ENCODE data around the gene ERBB2. TPM values are rescaled to one million over a fixed set of nuclear protein-coding genes. Genes with fewer than 3 reads are reported as not detected.

The ERBB2 gene
- total RNA-seq, 1 donor from 2014 or later, result 7.1 TPM

DNA sequence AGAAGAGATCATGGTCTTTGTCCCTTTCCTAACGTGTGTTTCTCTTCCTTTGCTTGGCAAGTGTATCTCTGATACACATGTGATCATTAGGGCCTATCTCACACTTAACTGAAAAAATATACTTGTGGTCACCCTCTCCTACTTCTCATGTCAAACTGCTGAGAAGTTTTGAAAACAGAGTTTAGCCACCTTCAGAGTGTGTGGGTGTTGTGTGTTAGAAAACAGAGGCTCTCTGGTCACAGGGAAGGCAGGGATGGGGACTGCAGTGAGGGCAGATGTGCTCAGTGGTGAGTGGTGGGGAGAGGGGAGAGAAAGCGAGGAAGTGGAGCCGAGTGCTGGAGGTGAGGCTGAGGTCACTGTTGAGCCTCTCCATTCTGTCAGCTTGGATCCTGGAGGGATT is 67.3 kb downstream of the ERBB2 start:
- Mint-ChIP-seq H3K27ac (peak overlapping the region; percentile 96), H3K4me1 (peaks cover 88% of the 10 kb centered on the region), H3K36me3 (ENCODE audit: low read depth) (peaks cover 94% of the 10 kb centered on the region), H3K27me3 (no peaks in the 10 kb centered on the region), H3K4me3 (peak overlapping the region; percentile 17), H3K9me3 (no peaks in the 10 kb centered on the region)
- ChIA-PET CTCF (interaction anchor here (1.3 kb wide), 1 partner anchor 145 kb away, joined by 4 read pairs; no protein-coding TSS in a partner anchor), POLR2A (interaction anchor here (1.0 to 4.5 kb wide), 5 partner anchors 9 to 27 kb away, joined by 3 to 38 read pairs (median 5); no protein-coding TSS in a partner anchor)
- DNase-seq (no peak), ATAC-seq (ENCODE audit: low read depth) (no peak)
- intact Hi-C loops (cut with micrococcal nuclease), result no loop called here
- TF ChIP-seq, protein P1, sequence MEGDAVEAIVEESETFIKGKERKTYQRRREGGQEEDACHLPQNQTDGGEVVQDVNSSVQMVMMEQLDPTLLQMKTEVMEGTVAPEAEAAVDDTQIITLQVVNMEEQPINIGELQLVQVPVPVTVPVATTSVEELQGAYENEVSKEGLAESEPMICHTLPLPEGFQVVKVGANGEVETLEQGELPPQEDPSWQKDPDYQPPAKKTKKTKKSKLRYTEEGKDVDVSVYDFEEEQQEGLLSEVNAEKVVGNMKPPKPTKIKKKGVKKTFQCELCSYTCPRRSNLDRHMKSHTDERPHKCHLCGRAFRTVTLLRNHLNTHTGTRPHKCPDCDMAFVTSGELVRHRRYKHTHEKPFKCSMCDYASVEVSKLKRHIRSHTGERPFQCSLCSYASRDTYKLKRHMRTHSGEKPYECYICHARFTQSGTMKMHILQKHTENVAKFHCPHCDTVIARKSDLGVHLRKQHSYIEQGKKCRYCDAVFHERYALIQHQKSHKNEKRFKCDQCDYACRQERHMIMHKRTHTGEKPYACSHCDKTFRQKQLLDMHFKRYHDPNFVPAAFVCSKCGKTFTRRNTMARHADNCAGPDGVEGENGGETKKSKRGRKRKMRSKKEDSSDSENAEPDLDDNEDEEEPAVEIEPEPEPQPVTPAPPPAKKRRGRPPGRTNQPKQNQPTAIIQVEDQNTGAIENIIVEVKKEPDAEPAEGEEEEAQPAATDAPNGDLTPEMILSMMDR (IDR thresholded peaks at IDR 0.05), result no peak

DNA sequence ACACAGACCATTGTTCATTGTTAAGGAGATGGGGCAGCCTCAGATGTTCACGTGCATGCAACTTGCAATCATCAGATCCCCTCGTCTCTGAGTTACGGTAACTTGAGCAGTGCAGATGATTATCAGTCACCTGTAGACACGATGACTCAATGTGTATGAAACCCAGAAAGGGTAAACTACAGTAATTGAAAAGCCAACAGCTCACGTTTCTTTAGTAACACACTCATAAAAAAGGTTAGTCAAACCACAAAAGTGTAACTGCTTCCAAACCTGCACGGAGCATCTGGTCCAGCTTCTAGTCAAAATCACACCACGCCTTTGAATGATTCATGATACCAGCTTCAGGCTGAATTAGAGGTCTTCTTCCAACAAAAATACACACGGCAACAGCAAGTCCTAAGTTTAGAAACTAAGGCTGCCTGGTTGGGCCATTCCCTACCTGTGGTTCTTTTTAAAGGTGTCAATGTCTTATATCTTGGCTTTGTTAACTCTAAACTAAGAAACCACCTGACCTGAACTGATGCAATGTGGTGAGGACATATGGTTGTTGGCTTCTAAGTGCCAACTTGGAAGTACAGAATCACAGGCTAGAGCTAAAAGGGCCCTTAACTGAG is 70.2 kb downstream of the ERBB2 start:
- Mint-ChIP-seq H3K4me1 (peaks cover 99% of the 10 kb centered on the region), H3K36me3 (ENCODE audit: low read depth) (peaks cover 93% of the 10 kb centered on the region), H3K9me3 (no peaks in the 10 kb centered on the region), H3K27ac (peak overlapping the region; percentile 96), H3K4me3 (peak overlapping the region; percentile 58), H3K27me3 (no peaks in the 10 kb centered on the region)
- CTCF ChIA-PET, result interaction anchor here (0.9 to 1.7 kb wide), 5 partner anchors 12 to 92 kb away, joined by 3 to 10 read pairs (median 3); no protein-coding TSS in a partner anchor
- POLR2A ChIA-PET, result interaction anchor here (0.6 to 2.2 kb wide), 14 partner anchors 9 to 210 kb away, joined by 3 to 79 read pairs (median 6); partner anchors contain the start of genes IKZF3, MIEN1 and PSMD3
- TF ChIP-seq, protein P1 (IDR thresholded peaks at IDR 0.05), result no peak
- DNase-seq (no peak), ATAC-seq (ENCODE audit: low read depth) (peak; percentile 68)
- intact Hi-C loops (cut with micrococcal nuclease), result loop anchor here (1.0 to 5.0 kb wide), 4 partner anchors 8 to 95 kb away; partner anchors contain the start of gene IKZF3

DNA sequence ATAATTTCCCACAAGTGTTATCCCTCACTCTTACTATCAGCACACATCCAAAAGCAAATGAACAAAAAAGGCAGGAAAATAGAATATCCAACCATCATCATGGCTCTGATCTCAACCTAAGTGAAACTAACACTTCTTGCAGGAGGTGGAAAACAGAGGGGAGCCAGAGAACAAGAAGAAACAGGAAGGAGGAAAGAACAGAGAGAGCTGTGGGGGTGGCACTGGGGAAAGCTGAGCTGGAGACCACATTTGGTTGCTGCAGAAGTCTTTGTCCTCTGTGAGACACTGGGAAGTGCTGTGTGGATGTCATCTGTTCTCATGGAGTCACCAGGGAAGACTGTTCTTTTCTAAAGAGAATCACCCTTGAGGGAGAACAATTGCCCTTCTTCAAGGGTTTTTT is 72.6 kb downstream of the ERBB2 start:
- Mint-ChIP-seq H3K27me3 (no peaks in the 10 kb centered on the region), H3K4me3 (peak overlapping the region; percentile 59), H3K36me3 (ENCODE audit: low read depth) (peaks cover 90% of the 10 kb centered on the region), H3K4me1 (peaks cover 99% of the 10 kb centered on the region), H3K9me3 (no peaks in the 10 kb centered on the region), H3K27ac (peak overlapping the region; percentile 96)
- DNase-seq, result no peak
- no peak for ATAC-seq (ENCODE audit: low read depth)
- TF ChIP-seq, protein P1 (IDR thresholded peaks at IDR 0.05), result no peak
- intact Hi-C loops (cut with micrococcal nuclease), result loop anchor here (5.0 kb wide), 1 partner anchor 75 kb away; no protein-coding TSS in a partner anchor
- CTCF ChIA-PET, result interaction anchor here (1.0 kb wide), 1 partner anchor 17 kb away, joined by 3 read pairs; no protein-coding TSS in a partner anchor
- POLR2A ChIA-PET, result interaction anchor here (0.7 to 2.4 kb wide), 5 partner anchors 10 to 91 kb away, joined by 3 to 22 read pairs (median 5); no protein-coding TSS in a partner anchor

DNA sequence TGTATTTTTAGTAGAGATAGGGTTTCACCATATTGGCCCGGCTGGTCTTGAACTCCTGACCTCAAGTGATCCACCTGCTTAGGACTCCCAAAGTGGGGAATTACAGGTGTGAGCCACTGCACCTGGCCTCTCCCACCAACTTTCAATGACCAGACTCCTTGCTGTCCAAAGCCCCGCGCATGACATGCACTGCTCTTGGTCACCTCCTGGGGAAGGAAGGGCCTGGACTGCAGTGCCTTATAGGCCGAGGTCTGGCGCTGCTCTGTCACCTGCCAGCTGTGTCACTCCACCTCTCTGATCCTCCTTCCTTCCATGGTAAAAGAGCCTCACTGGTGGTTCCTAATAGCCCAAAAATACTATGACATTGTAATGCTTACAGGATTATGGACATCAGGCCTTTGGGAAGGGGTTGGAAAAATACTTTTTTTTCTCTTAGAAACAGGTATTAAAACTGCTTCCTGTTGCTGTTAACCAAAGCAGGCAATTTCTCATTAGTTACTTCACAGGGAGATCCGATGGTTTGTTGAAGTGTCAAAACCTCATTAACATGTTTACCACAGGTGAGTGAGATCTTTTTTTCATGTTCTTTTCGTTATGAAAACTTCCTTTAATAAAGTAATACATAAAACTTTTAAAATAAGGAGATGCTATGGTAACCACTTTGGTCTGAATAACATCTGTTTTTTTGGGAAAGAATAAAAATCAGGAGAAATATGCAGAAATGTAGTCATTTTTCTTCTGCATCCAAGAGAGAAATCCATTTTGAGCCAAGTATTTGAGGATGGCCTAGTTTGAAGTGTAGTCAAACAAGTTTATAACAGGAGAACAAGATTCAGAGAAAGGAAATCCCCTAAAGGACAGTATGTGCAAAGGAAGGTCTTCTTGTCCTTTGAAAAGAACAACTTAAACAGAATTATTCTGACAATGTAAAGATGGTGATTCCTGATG is 73.4 kb downstream of the ERBB2 start:
- H3K27me3 Mint-ChIP-seq, result no peaks in the 10 kb centered on the region
- ChIA-PET POLR2A (interaction anchor here (0.6 to 13.9 kb wide), 7 partner anchors 10 to 214 kb away, joined by 3 to 308 read pairs (median 5); no protein-coding TSS in a partner anchor), CTCF (interaction anchor here (1.0 kb wide), 1 partner anchor 18 kb away, joined by 3 read pairs; no protein-coding TSS in a partner anchor)
- peaks cover 100% of the 10 kb centered on the region for H3K4me1 Mint-ChIP-seq
- intact Hi-C loops (cut with micrococcal nuclease), result loop anchor here (5.0 kb wide), 1 partner anchor 74 kb away; no protein-coding TSS in a partner anchor
- TF ChIP-seq, protein P1 (IDR thresholded peaks at IDR 0.05), result no peak
- peaks cover 90% of the 10 kb centered on the region for H3K36me3 Mint-ChIP-seq (ENCODE audit: low read depth)
- no peaks in the 10 kb centered on the region for H3K9me3 Mint-ChIP-seq
- peak overlapping the region; percentile 59 for H3K4me3 Mint-ChIP-seq
- H3K27ac Mint-ChIP-seq, result peak overlapping the region; percentile 96
- ATAC-seq (ENCODE audit: low read depth) (no peak), DNase-seq (no peak)
